GM18873 (cell line): ENCODE measurements around the gene NDUFS8.

Source experiments
- ATAC-seq: cut with Tn5 transposase; IDR thresholded peaks from one replicate; pipeline ENCODE4 v1.9.1; 2021; ENCODE audit warnings: mild to moderate bottlenecking, moderate library complexity, moderate number of reproducible peaks; ENCODE audit not compliant: unreplicated experiment, low FRiP score

NDUFS8 gene

DNA sequence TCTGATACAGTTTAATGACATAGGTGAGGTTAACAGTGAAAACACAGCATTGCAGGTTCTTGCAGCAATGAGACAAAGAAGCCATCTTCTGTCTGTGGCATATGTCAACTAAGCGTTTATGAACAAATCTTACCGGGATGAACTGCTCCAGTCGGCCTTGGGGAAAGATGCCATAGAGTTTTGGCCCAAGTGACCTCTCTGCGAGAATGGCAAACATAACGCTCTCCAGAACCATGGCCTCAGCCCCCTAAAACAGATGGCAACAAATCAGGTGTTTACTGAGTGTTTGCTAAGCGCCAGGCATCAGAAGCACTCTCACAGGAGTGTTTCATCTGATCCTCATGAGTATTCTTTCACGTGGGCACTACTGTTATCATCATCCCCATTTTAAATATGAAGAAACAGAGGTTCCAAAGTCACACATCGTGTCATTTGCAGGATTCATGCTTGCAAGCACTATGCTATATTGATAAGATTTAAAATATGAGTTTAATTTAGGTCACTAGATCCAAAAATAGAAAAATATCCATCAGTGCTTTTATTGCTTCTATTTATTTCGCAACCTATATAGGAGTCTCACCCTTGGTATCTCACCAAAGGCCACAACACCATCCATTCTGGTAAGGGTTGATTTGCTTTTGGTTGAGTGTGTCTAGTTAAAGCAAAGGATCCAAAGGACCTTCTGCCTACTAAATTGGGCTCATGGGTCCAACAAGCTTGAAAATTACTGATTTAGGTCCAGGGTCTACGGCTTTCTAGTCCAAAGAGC, 44.3 kb downstream of the NDUFS8 start:
- ATAC-seq = no peak

GRCh38 chr11:68076371-68077042, 46.0 kb downstream of the NDUFS8 start:
- ATAC-seq = no peak

- no peak for ATAC-seq
Observed at GRCh38 chr11:68077617-68078582, 47.4 kb downstream of the NDUFS8 start.

DNA sequence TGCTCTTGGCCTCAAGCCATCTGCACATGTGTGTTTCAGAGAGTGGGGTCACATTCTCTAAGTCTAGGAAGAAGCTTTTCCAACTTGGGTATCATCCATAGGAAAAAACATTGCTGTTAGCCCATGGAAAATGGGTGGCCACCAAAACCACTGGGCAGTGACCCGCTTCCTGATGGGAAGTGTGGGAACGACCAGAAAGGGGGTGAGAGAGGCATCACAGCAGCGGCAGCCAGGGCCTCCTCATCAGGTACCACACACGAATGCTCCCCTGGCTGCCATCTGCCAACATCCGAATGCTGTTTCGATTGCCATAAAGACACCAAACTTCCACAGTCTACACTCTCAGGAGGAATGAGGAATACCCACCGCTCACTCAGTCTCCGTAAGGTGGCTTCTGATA, 50.4 kb downstream of the NDUFS8 start:
- ATAC-seq = no peak

DNA sequence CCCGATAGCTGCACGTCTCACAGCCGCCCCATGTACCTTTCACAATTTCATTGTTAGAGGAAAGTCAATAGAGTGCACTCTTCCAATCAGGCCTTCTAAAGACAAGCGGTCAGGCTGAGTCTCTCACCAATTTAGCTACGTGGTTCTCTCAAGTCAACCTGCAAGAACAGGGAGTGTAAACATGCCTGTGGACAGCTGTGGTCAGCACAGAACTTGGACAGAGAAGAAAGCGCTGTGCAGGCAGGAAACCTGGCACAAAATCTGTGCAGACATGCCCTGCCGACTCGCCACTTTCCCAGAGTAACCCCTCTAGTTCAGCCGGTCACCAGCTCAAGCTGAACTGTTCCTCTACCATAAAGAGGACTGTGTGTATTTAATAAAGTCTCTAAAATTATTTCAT, 51.2 kb downstream of the NDUFS8 start:
- ATAC-seq = no peak

DNA sequence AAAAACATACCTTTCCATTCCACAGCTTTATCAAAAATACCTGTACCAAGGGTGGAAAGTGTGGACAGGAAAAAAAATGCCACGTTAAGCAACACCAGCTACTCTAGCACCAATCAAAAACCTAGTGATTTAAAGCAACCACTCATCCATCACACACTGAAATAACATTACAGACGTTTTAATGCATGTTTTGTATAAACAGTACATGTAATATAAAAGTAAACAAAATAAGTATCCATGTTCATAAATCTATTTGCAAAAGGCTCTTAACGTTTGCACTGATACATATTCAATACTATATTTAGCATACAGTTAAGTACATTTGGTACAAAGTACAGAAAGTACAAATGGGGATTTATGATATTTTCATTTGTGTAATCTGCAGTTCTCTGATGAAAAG, 52.0 kb downstream of the NDUFS8 start:
- ATAC-seq = no peak

- no peak for ATAC-seq
Observed at GRCh38 chr11:68083517-68083916, 53.0 kb downstream of the NDUFS8 start.
